ENCODE measurements around the gene VSTM4. TPM values are rescaled to one million over a fixed set of nuclear protein-coding genes. Genes with fewer than 3 reads are reported as not detected.

Gene VSTM4
- total RNA-seq, 1 donor from 2014 or later = 2.2 TPM

DNA sequence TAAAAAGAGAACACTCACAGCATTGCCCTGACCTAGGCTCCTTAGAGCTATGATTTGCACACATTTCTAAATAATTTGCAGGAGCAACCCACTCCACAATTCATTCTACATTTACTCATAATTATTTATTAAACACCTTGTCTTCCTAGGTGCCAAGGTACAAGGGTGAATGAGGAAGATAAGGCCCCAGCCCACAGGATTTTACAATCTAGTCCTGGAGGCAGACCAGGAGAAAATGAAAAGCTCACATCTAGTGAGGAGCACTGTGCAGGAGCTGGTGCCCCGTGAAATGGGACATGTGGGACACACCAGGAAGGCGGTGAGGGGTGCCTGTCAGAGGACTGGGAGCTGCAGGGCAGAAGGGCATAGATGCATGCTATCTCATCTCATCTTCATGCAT is 116.0 kb downstream of the VSTM4 start:
- no peaks in the 10 kb centered on the region for H3K36me3 Mint-ChIP-seq (ENCODE audit: low read depth)
- no peaks in the 10 kb centered on the region for H3K27me3 Mint-ChIP-seq (ENCODE audit: low read depth)
- H3K4me3 Mint-ChIP-seq = no peak overlapping the region
- H3K9me3 Mint-ChIP-seq = no peaks in the 10 kb centered on the region
- DNase-seq (ENCODE audit: low read depth, low spot score) = no peak
- no peak overlapping the region for H3K27ac Mint-ChIP-seq (ENCODE audit: unreplicated experiment)
- peaks cover 10% of the 10 kb centered on the region for H3K4me1 Mint-ChIP-seq
- TF ChIP-seq, protein P1, sequence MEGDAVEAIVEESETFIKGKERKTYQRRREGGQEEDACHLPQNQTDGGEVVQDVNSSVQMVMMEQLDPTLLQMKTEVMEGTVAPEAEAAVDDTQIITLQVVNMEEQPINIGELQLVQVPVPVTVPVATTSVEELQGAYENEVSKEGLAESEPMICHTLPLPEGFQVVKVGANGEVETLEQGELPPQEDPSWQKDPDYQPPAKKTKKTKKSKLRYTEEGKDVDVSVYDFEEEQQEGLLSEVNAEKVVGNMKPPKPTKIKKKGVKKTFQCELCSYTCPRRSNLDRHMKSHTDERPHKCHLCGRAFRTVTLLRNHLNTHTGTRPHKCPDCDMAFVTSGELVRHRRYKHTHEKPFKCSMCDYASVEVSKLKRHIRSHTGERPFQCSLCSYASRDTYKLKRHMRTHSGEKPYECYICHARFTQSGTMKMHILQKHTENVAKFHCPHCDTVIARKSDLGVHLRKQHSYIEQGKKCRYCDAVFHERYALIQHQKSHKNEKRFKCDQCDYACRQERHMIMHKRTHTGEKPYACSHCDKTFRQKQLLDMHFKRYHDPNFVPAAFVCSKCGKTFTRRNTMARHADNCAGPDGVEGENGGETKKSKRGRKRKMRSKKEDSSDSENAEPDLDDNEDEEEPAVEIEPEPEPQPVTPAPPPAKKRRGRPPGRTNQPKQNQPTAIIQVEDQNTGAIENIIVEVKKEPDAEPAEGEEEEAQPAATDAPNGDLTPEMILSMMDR (conservative IDR thresholded peaks at IDR 0.05) = no peak

- H3K4me1 Mint-ChIP-seq = peaks cover 3% of the 10 kb centered on the region
- TF ChIP-seq, protein P1 (conservative IDR thresholded peaks at IDR 0.05) = no peak
- DNase-seq (ENCODE audit: low read depth, low spot score) = no peak
- H3K9me3 Mint-ChIP-seq = no peaks in the 10 kb centered on the region
- no peaks in the 10 kb centered on the region for H3K36me3 Mint-ChIP-seq (ENCODE audit: low read depth)
- H3K27me3 Mint-ChIP-seq (ENCODE audit: low read depth) = no peaks in the 10 kb centered on the region
- no peak overlapping the region for H3K27ac Mint-ChIP-seq (ENCODE audit: unreplicated experiment)
- H3K4me3 Mint-ChIP-seq = no peak overlapping the region
Observed at GRCh38 chr10:48996329-48996728, 119.0 kb downstream of the VSTM4 start.

GRCh38 chr10:48993627-48994026 is 121.7 kb downstream of the VSTM4 start:
- peaks cover 11% of the 10 kb centered on the region for H3K4me1 Mint-ChIP-seq
- no peak overlapping the region for H3K4me3 Mint-ChIP-seq
- H3K27me3 Mint-ChIP-seq (ENCODE audit: low read depth) = no peaks in the 10 kb centered on the region
- no peak for DNase-seq (ENCODE audit: low read depth, low spot score)
- TF ChIP-seq, protein P1 (conservative IDR thresholded peaks at IDR 0.05) = no peak
- no peaks in the 10 kb centered on the region for H3K36me3 Mint-ChIP-seq (ENCODE audit: low read depth)
- no peak overlapping the region for H3K27ac Mint-ChIP-seq (ENCODE audit: unreplicated experiment)
- no peaks in the 10 kb centered on the region for H3K9me3 Mint-ChIP-seq

DNA sequence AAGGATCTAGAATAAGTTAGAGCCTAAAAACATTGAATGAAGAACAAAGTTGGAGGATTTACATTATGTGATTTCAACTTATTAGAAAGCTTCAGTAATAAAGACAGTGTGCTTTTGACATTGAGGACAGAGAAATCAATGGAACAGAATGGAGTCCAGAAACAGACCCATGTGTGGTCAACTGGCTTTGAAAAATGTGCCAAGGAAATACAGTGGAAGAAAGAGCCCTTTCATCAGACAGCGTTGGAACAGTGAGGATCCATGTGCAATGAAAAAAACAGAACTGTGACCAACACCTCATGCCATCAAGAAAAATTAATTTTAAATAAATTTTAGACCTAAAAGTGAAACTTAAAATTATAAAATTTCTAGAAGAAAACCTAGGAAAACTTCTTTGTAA is 125.1 kb downstream of the VSTM4 start:
- no peak overlapping the region for H3K4me3 Mint-ChIP-seq
- no peak overlapping the region for H3K27ac Mint-ChIP-seq (ENCODE audit: unreplicated experiment)
- H3K4me1 Mint-ChIP-seq = peaks cover 23% of the 10 kb centered on the region
- H3K9me3 Mint-ChIP-seq = no peaks in the 10 kb centered on the region
- H3K36me3 Mint-ChIP-seq (ENCODE audit: low read depth) = no peaks in the 10 kb centered on the region
- TF ChIP-seq, protein P1 (conservative IDR thresholded peaks at IDR 0.05) = no peak
- DNase-seq (ENCODE audit: low read depth, low spot score) = no peak
- no peaks in the 10 kb centered on the region for H3K27me3 Mint-ChIP-seq (ENCODE audit: low read depth)

GRCh38 chr10:48985621-48986158 is 129.6 kb downstream of the VSTM4 start:
- Mint-ChIP-seq H3K4me3 (no peak overlapping the region), H3K36me3 (ENCODE audit: low read depth) (no peaks in the 10 kb centered on the region), H3K9me3 (no peaks in the 10 kb centered on the region), H3K4me1 (peaks cover 28% of the 10 kb centered on the region), H3K27ac (ENCODE audit: unreplicated experiment) (peak overlapping the region; percentile 19), H3K27me3 (ENCODE audit: low read depth) (peaks cover 3% of the 10 kb centered on the region)
- DNase-seq (ENCODE audit: low read depth, low spot score) = no peak
- TF ChIP-seq, protein P1 (conservative IDR thresholded peaks at IDR 0.05) = no peak

Measured in neural crest cell (in vitro differentiated cells).